Duodenal mucosa (tissue), 2 donors: Measurements from ENCODE around the gene HADH.

Source experiments
- H3K27ac ChIP-seq: one replicate; pipeline ENCODE4 v1.7.0; 2013; ENCODE audit warnings: low read depth, low read length
- H3K27me3 ChIP-seq, 2 donors: one replicate each; pipeline ENCODE4 v1.7.0; 2013; ENCODE audit warnings: low read length in 2 of 2, control low read depth in 1 of 2; ENCODE audit not compliant: insufficient read depth in 2 of 2, control insufficient read depth in 1 of 2
- H3K36me3 ChIP-seq, 2 donors: one replicate each; pipeline ENCODE4 v1.7.0; 2013; ENCODE audit warnings: low read length in 2 of 2, control low read depth in 1 of 2; ENCODE audit not compliant: insufficient read depth in 2 of 2, control insufficient read depth in 1 of 2
- H3K4me1 ChIP-seq, 2 donors: one replicate each; pipeline ENCODE4 v1.7.0; 2013; ENCODE audit warnings: low read length in 2 of 2, control low read depth in 1 of 2; ENCODE audit not compliant: insufficient read depth in 2 of 2, control insufficient read depth in 1 of 2
- H3K4me3 ChIP-seq, 2 donors: one replicate each; pipeline ENCODE4 v1.7.0; 2013; ENCODE audit warnings: low read length in 2 of 2, low read depth in 1 of 2
- H3K9ac ChIP-seq, 2 donors: one replicate each; pipeline ENCODE4 v1.7.0; 2013; ENCODE audit warnings: low read length in 2 of 2, low read depth in 1 of 2
- H3K9me3 ChIP-seq, 2 donors: one replicate each; pipeline ENCODE4 v1.7.0; 2013; ENCODE audit warnings: low read length in 2 of 2, control low read depth in 1 of 2; ENCODE audit not compliant: control insufficient read depth in 1 of 2

HADH gene

DNA sequence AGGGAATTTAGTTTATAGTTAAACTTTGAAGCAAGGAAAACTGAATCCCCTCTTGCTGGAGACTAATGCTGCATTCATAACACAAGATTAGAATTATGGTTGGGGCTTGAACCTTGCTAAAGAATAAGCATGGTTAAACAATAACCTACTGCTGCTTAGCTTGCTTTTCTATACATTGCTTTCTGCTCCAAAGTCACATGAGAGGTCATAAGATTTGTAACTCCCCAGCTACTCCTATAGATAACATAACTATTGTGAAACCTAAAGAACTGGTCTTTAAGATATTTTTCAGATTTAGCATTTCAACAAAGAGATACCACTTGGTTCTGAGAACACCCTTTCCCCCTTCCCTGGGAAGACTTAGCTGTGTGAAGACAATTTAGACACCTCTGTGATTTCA is 17.1 kb upstream of the HADH start:
- no peaks in the 10 kb centered on the region for H3K4me1 ChIP-seq
- no peak overlapping the region for H3K27ac ChIP-seq
- H3K4me3 ChIP-seq, result no peak overlapping the region
- H3K9ac ChIP-seq, result no peak overlapping the region
- H3K9me3 ChIP-seq, result no peaks in the 10 kb centered on the region
- H3K27me3 ChIP-seq, result no peaks in the 10 kb centered on the region
- no peaks in the 10 kb centered on the region for H3K36me3 ChIP-seq

DNA sequence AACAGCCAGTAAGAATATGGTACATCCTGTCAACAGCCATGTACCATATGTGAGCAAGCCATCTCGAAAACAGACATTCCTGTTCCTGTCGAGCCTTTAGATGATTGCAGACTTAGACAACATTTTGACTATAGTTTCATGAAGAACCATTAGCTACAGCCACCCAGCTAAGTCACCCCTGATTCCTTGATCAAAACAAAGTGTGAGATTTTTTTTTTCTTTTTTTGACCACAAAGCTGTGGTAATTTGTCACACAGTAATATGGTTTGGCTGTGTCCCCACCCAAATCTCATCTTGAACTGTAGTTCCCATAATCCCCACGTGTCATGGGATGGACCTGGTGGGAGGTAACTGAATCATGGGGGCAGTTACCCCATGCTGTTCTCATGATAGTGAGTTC is 15.2 kb upstream of the HADH start:
- Histone ChIP-seq H3K27me3 (no peaks in the 10 kb centered on the region), H3K4me3 (no peak overlapping the region), H3K27ac (no peak overlapping the region), H3K4me1 (no peaks in the 10 kb centered on the region), H3K9ac (no peak overlapping the region), H3K9me3 (no peaks in the 10 kb centered on the region), H3K36me3 (no peaks in the 10 kb centered on the region)

DNA sequence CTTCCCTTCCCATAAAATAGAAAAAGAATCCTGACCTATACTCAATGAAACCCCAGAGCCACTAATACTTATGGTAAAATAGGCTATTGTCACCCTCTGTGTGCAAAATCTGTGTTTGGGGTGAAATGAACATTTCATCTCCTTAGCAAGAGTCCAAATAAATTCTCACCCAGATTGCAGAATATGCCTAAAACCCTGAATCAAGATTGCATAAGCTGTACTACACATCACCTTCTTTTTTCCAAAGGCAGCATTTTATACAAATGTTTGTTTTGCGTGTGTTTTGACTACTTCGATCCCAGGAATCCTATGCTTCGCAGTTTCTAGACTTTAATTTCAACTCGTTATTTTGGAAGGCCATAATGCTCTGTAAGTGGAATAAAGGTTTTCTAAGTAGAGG is 12.2 kb upstream of the HADH start:
- H3K4me3 ChIP-seq, result no peak overlapping the region
- H3K27me3 ChIP-seq, result no peaks in the 10 kb centered on the region
- no peaks in the 10 kb centered on the region for H3K36me3 ChIP-seq
- no peak overlapping the region for H3K27ac ChIP-seq
- H3K9me3 ChIP-seq, result no peaks in the 10 kb centered on the region
- no peak overlapping the region for H3K9ac ChIP-seq
- H3K4me1 ChIP-seq, result no peaks in the 10 kb centered on the region

DNA sequence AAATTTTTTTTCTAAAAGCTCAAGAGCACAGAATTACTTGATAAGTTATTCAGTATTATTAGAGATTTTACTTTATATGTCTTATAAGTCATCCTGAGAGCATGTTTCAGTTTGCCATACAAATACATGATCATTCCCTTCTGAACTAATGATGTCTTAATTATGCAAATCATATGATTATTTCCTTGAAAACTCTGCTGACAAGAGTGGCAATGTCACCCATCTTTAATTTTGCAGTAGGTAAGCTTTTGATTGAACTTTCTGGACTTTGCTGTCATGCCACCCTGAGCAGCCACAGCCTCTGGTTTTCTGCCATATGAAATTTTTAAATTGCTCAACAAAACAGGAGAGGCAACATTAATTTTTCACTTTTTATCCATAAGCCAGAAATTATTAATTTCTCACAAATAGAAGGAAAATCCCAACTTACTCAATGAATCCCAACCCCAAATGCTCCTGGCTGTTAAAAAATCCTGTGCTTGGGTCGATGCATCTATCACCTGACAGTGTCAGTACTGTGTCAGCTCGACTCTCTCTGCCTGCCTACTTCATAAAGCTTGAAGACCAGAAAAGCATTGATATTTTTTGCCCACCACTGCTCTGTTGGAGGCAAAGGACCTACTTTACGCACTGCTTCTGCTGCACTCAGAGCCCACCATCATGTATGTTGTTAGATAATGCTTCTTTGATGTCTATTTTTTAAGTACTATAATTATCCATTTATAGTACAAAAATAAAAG is 11.6 kb upstream of the HADH start:
- Histone ChIP-seq H3K4me3 (no peak overlapping the region), H3K9me3 (no peaks in the 10 kb centered on the region), H3K4me1 (no peaks in the 10 kb centered on the region), H3K36me3 (no peaks in the 10 kb centered on the region), H3K27ac (no peak overlapping the region), H3K9ac (no peak overlapping the region), H3K27me3 (no peaks in the 10 kb centered on the region)

DNA sequence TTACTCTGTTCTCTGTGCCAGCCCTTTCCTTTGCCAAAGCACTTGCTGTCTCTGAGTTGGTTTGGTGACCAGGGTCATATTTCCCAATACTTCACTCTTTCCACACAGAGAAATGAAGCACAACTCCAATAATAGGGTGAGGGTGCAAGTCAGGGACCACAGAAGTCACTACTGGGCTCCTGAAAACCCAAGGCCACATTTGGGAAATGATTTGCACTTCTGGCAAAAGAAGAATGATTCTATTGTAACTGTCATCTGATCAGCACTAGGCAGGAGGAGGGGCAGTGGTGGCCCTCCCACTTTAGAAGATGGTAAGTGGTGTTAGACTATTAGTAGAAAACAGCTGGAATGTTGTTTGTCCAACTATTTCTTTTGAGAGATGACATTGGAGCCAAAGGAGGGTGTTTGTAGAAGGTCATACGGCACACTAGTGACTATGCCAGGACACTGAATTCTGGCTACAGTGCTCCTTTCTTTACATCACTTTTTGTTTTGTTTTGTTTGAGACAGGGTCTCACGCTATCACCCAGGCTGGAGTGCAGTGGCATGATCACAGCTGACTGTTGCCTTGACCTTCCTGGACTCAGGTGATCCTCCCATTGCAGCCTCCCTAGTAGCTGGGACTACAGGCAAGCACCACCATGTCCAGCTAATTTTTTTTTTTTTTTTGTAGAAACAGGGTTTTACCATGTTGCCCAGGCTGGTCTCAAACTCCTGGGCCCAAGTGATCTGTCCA is 10.8 kb upstream of the HADH start:
- H3K9ac ChIP-seq, result no peak overlapping the region
- no peaks in the 10 kb centered on the region for H3K4me1 ChIP-seq
- H3K27ac ChIP-seq, result no peak overlapping the region

DNA sequence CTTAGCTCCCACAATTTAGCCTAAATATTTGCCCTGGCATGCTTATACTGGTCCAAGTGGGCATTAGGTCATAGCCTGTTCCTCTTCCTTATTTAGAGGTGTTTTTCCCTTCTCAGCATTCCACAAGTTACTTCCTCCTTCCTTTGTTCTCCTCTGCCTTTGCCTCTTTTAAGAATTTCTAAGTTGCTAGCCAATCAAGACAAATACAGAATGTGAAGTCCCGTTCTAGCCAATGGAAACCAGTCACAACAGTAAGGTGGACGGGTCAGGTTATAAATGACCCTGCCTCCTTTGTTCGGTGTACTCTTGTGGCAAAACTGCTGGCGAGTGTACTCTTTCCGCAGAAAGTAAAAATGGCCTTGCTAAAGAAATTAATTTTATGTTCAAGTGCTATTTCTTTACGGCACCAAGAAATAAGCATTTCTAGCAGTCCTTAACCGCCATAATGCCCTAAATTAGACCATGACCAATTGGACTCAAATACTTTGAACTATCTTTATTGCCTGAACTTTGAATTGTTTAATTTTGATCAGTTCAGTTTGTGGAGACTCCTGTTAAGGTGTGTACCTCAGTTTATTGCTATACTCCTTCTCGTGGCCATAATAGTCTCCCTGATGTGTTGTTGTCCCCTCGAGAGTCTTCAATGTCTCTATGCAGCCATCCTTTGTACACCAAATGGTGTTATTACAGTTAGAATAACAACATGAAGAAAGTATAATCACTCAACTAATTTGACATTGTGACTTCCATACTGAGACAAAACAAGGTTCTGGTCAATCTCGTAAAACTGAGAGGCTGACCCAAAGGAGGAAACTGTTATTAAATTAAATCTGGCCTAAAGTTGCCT is 1.6 kb upstream of the HADH start:
- H3K9me3 ChIP-seq, result no peaks in the 10 kb centered on the region
- H3K27me3 ChIP-seq, result no peaks in the 10 kb centered on the region
- H3K4me1 ChIP-seq, result peaks cover 17 to 35% of the 10 kb centered on the region in 2 donors
- no peaks in the 10 kb centered on the region for H3K36me3 ChIP-seq
- peak overlapping the region in 1 of 2 donors; percentile 1 for H3K9ac ChIP-seq
- no peak overlapping the region for H3K27ac ChIP-seq
- H3K4me3 ChIP-seq, result peak overlapping the region; percentile 78 to 89

More for the DNA sequence above, 10.8 kb upstream of the HADH start:
- Histone ChIP-seq H3K4me3 (no peak overlapping the region), H3K9me3 (no peaks in the 10 kb centered on the region), H3K27me3 (no peaks in the 10 kb centered on the region), H3K36me3 (no peaks in the 10 kb centered on the region)

DNA sequence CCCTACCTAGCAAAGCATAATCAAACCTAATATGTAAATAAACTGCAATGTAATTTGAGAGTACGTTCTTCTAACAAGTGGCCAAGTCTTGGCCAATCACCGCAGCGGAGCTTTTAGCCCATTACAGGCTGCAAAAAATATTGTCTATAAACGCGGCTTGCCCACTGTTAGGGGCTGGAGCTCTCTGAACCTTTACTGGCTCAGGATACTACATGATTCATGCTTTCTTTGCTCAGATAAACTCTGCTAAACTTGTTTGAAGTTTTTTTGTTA is 990 bp upstream of the HADH start:
- Histone ChIP-seq H3K27me3 (no peaks in the 10 kb centered on the region), H3K9ac (peak overlapping the region; percentile 58 to 61), H3K36me3 (no peaks in the 10 kb centered on the region), H3K4me3 (peak overlapping the region; percentile 78 to 89), H3K4me1 (peaks cover 23 to 40% of the 10 kb centered on the region in 2 donors), H3K9me3 (no peaks in the 10 kb centered on the region), H3K27ac (no peak overlapping the region)

DNA sequence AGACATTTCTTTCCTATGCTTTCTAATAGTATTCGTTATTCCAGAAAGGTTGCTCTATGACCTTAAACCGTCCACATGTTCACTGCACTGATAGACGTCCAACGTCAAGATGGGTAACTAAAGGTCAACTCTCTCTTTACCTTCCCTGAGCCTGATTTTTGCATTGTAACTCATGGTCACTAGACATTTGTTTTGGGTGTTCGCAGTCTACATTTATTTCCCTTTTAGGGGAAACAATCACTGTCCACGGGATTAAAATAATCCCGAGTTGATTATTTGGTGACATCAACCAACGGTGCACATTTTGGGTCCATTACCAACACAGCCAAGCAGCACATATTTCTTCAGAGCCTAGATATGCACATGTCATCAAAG is 540 bp upstream of the HADH start:
- no peaks in the 10 kb centered on the region for H3K36me3 ChIP-seq
- H3K27me3 ChIP-seq, result no peaks in the 10 kb centered on the region
- H3K4me1 ChIP-seq, result peaks cover 27 to 44% of the 10 kb centered on the region in 2 donors
- H3K9ac ChIP-seq, result peak overlapping the region; percentile 58 to 61
- H3K4me3 ChIP-seq, result peak overlapping the region; percentile 78 to 89
- peak overlapping the region; percentile 48 for H3K27ac ChIP-seq
- H3K9me3 ChIP-seq, result no peaks in the 10 kb centered on the region

DNA sequence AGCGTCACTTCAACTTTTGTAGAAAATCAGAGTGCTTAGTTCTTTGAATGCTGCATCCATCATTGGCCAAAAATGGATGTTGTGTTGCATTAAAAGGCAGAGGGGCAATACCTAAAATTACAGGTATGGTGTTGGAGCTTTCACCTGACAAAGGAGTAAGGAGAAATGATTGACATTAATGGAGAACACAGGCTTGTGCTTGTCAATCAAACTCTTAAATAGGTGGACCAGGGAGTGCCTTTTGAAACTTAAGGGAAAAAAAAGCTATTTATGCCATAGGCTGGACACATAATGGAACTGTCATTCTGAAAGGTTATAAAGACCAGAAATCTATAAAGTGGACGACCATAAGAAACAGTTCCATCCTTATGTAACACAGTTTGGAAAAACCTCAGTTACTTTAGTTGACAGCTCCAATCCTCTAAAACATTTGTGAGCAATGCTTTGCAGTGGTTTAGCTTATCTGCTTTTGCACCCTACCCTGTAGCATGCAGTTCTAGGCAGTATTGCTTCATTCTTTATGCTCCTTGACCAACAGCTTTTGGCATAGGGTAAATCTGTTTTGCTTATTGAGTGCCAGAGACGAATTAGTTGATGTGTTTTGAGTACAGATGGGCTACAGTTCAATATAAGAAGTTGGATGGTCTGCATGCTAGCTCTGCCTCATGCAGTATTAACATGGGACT is 2.4 kb downstream of the HADH start:
- H3K9ac ChIP-seq, result peak overlapping the region in 1 of 2 donors; percentile 35

More for the DNA sequence above, 2.4 kb downstream of the HADH start:
- Histone ChIP-seq H3K27ac (no peak overlapping the region), H3K36me3 (no peaks in the 10 kb centered on the region), H3K9me3 (no peaks in the 10 kb centered on the region), H3K4me1 (peaks cover 27 to 50% of the 10 kb centered on the region in 2 donors), H3K27me3 (no peaks in the 10 kb centered on the region), H3K4me3 (peak overlapping the region; percentile 78 to 89)
